ENCODE data around the gene SLC9A8.

SLC9A8 gene

GRCh38 chr20:49896204-49896603 is 83.6 kb downstream of the SLC9A8 start:
- no peak for DNase-seq

DNA sequence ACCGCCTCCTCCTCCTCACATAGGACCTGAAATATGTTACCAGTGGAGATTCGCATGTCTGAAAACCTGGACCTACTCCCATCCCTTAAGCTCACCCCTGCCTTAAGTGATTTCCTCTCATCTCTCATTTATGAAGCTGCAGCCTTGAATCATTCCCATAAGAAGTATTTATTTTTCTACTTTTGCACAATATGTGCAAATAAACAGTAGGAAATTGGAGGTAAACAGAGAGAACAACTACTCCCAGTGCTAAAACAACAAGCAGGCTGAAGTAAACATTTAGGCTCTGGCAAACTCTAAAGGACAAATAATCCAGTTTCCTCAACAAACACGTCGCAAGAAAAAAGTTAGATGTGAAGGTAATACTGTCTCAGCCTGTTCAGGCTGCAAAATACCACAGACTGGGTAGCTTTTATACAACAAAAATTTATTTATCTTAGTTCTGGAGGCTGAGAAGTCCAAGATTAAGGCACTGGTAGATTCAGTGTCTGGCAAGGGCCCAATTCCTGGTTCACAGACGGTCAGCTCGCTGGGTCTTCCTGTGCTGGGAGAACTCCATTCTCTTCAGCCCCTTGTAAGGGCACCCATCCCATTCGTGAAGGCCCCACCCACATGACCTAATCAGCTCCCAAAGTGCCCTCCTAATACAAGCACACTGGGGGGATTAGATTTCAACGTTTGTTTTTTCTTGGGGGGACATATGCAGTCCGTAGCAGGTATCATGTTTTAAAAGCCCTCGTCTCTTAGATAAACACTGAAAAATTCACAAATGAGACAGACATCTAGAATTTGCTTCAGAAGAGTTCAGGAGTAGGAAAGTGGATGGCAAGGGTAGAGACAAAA is 87.1 kb downstream of the SLC9A8 start:
- DNase-seq, result no peak

DNA sequence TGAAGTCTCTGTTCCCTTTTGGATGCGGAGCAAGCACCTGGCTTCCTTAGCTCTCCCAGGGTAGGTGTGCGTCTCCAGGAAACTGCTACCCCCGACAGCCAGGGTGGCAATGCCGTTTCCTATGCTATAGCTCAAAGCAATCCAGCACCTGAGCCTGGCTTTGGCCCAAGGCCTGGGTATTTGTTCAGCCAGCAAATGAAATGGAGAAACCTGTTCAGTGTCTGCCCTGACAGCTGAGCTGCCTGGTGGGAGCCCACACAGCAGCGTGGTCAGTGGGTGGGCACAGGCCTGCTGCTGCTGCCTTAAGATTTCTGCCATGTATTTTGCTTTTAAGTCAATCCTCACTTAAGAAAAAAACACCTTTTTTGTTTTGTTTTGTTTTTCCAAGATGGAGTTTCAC is 89.0 kb downstream of the SLC9A8 start:
- DNase-seq, result no peak

- DNase-seq, result no peak
These were observed 92.0 kb downstream of the SLC9A8 start for GRCh38 chr20:49904440-49905214.

GRCh38 chr20:49905415-49906091 is 92.9 kb downstream of the SLC9A8 start:
- DNase-seq, result no peak

- no peak for DNase-seq
These were observed 93.5 kb downstream of the SLC9A8 start for GRCh38 chr20:49906101-49906604.

DNA sequence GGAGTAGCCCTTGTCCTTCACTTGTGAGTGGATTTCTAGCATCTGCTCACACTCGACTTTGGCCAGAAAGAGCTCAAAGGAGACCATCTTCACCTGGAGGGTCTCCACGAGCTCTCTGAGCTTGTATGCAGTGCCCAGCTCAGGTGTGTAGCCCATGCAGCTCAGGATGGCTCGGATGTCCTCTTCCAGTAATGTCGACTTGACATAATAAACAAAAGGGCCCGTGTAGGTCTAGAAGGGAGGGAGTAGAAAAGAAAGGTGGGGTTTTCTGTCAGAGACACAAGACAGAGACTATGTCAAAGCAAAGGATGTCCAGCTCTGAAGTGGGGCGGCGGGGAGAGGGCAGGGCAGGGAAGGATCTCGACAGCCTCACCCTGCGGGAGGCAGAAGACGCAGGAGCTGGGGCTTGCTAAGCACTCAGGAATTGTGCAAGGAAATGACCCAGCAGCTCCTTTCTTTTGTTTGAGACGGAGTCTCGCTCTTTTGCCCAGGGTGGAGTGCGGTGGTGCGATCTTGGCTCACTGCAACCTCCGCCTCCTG is 94.1 kb downstream of the SLC9A8 start:
- DNase-seq, result no peak

DNA sequence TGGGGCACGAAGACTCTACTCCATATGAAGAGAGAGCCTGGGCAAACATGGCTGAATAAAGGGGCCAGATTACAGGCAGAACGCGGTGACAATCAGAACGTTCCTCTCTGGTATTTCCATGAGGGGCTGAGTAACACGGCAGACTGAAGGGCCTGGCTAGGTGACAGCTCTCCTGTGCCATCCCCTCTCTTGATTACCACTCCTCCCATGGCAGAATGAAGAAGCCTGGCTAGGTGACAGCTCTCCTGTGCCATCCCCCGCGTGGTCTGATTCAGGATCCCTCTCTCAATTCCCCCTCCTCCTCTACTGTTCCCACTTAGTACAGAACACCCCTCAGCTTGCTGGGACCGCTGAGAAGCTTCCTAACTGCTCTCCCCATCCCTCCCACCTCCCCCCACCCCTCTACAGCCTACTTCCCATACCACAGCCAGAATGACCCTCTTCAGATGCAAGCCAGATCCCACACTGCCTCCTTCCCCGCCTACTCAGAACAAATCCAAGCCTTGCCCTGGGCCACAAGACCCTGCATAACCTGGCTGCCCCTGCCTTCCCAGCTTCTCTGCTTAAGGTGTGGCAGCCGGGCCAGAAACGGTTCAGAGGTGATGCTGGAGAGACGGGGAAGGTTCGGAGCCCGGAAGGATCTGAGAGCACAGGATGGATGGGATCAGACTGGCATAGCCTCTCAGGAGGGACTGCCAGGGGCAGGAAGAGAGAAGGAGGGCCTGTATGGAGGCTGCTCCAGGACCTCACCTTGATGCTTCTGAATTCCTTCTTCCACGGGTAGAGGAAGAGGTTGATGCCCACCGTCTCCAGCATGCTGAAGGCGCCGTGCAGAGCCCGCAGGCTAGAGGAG is 95.0 kb downstream of the SLC9A8 start:
- no peak for DNase-seq

DNA sequence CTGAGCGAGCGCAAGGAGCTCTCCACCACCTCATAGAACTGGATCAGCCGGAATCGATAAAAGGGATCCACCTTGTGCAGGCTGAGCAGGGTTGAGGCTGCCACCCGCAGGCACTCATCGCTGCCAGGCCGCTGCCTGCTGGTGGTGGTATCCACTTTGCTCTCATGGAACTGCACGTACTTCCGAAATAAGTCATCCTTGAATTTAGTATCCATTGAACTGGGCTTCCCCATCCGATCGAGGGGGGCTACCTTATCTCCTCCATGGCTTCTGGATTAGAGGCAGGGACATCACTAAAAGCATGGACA is 95.6 kb downstream of the SLC9A8 start:
- no peak for DNase-seq

DNA sequence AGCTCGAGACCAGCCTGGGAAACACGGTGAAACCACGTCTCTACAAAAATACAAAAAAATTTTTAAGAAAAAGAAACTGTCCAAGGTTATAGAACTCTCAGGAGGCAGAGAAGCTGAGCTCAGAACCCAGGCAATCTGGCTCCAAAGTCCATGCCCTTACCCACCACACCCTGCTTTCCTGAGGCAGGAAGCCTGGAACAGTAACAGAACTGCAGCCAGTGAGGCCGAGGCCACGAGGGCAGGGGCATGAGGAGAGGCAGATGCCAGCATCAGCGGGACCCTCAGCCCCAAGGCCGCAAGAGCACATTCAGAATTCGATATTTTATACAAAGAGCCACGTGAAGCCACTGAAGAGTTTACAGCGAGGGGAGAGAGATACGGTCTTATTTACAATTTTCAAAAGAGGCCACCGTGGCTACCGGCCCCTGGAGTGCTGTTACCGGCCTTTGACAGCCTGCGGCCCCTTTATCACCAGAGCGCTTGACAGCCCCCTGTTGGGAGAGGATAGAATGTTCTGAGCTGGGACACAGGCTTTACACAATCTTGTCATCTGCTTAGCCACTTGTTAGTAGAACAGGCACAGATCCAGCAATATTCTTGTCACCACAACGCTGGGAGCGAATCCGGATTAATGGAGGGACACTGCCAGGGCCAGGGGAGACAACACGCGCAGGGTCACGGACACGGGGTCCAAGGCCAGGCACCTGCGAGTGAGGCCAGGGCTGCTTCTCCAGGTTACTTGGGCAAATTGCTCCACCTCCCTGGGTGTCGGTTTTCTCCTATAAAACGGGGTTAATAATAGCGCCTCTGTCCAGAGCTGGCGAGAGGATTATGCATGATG is 97.1 kb downstream of the SLC9A8 start:
- no peak for DNase-seq

GRCh38 chr20:49910340-49910706 is 97.7 kb downstream of the SLC9A8 start:
- no peak for DNase-seq

DNA sequence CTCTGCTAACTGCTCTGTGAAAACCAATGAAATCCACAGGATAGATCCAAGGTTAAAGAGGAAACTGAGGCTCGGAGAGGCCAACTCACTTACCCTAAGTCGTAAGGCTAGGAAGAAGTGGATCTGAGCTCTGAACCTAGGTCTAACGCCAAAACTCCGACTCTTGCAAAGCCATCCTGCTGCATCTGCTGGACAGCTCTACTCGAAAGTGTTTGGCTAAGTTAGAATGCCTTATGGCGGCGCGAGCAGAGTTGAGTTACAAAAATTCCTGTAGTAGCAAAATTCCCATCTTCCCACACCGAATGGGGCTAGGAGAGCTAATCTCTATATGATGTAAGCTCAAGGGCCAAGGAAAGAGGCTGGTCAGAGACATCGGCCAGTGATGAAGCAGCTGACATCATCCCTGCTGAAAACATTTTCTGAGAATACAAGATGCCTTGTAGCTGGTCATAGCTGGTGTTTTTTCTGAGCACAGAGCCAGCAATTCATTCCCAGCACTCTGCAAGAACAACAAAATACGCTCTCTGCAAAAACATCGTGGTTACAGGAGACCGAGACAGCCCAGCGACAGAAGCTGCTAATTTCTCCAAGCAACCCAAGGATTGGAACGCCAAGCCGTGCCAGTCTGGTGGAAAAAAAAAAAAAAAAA is 100.9 kb downstream of the SLC9A8 start:
- no peak for DNase-seq

GRCh38 chr20:49914310-49915117 is 101.9 kb downstream of the SLC9A8 start:
- no peak for DNase-seq

- no peak for DNase-seq
These were observed 102.4 kb downstream of the SLC9A8 start for GRCh38 chr20:49915118-49915379.

- DNase-seq, result peak; percentile 92
These were observed 102.9 kb downstream of the SLC9A8 start, which contains the start of gene SPATA2 for GRCh38 chr20:49915380-49916145. SPATA2 (minus strand) TSS chr20:49915529; CDS start chr20:49908490, 7,039 bp downstream.

DNA sequence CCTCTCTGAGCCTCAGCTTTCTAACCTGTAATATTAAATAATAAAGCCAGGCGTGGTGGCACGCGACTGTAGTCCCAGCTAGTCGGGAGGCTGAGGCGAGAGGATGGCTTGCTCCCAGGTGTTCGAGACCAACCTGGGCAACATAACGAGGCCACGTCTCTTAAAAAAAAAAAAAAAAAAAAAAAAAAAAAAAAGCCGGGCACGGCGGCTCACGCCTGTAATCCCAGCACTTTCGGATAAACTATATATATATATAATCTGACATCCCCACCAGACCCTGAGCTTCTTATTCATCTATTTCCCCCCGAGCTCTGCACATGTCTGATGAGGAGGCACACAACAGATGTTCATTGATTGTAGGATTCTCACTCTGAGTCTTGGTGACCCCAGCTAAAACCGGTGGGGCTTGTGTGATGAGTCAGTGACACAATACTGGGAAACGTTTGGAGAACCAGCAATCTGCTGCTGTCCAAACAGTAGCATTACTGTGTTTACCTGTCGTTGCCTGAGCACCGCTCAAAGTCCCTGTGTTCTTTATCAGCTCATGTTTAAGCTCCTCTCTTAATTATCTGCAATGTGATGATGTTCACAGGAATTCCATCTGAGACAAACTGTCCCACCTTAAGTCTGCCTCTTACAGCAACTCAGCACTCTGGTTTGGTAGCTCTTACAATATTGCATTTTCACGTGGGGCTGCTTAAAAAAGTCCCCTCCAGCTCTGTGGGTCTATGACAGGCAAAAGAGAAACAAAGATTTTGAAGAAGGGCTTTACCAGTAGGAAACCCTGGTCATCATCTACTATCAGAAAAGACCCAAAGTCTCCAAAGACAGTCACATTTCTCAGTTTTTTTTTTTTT is 103.7 kb downstream of the SLC9A8 start:
- DNase-seq, result no peak

DNA sequence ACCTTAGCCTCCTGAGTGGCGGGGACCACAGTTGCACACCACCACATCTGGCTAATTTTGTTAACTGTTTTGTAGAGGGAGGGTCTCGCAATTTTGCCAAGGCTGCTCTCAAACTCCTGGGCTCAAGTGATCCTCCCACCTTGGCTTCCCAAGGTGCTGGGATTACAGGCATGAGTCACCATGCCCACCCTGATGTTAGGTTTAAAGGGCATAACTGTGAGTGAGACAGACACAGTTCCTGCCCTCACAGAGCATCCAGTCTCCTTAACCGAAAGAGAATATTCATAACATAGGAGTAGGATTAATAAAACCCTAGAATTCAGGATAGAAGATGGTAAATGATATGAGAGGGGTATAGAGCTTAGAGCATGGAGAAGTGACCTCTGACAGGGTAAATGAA is 105.8 kb downstream of the SLC9A8 start:
- DNase-seq, result no peak

- no peak for DNase-seq
These were observed 106.4 kb downstream of the SLC9A8 start for GRCh38 chr20:49919009-49919408.

Data from activated CD8-positive, alpha-beta memory T cell treated with anti-CD3 and anti-CD28 coated beads, Interleukin-2, amount 50 U/mL, for 4 hours (primary cell).